ENCODE results near the gene KCND3.

DNA sequence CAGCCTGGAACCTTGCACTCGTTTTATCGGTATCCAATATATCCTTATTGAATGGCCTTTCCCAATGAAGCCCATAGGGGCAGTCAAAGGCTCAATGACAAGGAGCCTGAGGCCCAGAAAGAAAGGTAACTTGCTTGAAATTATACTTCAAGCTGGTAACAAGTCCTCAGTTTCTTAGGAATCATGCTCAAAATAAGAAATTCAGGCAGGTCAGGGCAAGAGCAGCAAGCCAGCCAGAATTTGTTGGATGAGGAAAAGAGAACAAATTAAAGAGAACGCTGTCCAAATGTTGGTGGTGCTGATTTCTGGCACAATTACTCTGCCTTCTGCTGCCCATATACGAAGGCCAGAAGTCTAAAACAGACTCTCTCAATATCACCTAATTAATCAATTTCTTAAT lies 156.1 kb downstream of the KCND3 start:
- no peak for TF ChIP-seq POLR2A (IDR thresholded peaks at IDR 0.05)
- TF ChIP-seq, protein P1, sequence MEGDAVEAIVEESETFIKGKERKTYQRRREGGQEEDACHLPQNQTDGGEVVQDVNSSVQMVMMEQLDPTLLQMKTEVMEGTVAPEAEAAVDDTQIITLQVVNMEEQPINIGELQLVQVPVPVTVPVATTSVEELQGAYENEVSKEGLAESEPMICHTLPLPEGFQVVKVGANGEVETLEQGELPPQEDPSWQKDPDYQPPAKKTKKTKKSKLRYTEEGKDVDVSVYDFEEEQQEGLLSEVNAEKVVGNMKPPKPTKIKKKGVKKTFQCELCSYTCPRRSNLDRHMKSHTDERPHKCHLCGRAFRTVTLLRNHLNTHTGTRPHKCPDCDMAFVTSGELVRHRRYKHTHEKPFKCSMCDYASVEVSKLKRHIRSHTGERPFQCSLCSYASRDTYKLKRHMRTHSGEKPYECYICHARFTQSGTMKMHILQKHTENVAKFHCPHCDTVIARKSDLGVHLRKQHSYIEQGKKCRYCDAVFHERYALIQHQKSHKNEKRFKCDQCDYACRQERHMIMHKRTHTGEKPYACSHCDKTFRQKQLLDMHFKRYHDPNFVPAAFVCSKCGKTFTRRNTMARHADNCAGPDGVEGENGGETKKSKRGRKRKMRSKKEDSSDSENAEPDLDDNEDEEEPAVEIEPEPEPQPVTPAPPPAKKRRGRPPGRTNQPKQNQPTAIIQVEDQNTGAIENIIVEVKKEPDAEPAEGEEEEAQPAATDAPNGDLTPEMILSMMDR (IDR thresholded peaks at IDR 0.05): no peak

Measured in Peyer's patch (tissue), 4 donors.